GM20000 (cell line): Measurements from ENCODE around the gene MAT2B.

Experiments used
- DNase-seq: peaks from one replicate; pipeline ENCODE4 v3.0.0; 2012; ENCODE audit warnings: low spot score
- CTCF ChIP-seq: IDR thresholded peaks from 2 replicates; pipeline ENCODE4 v1.5.1; 2012; ENCODE audit warnings: mild to moderate bottlenecking, control low read depth; ENCODE audit errors: extremely low read depth, missing control alignments

Gene MAT2B

GRCh38 chr5:163460562-163461171 is 44.8 kb upstream of the MAT2B start, which contains the start of gene HMMR:
TSS of gene HMMR (plus strand) at chr5:163460632. CDS start at chr5:163460693, 61 bp downstream.
- TF ChIP-seq CTCF, result no peak
- no peak for DNase-seq

- no peak for TF ChIP-seq CTCF
- DNase-seq, result no peak
Observed at GRCh38 chr5:163463063-163463435, 42.4 kb upstream of the MAT2B start.

GRCh38 chr5:163467682-163468081 is 37.7 kb upstream of the MAT2B start:
- TF ChIP-seq CTCF, result no peak
- no peak for DNase-seq

GRCh38 chr5:163473635-163474243 is 31.7 kb upstream of the MAT2B start:
- no peak for TF ChIP-seq CTCF
- no peak for DNase-seq

- DNase-seq, result no peak
- TF ChIP-seq CTCF, result no peak
Observed at GRCh38 chr5:163475411-163475810, 30.0 kb upstream of the MAT2B start.

- no peak for DNase-seq
- no peak for TF ChIP-seq CTCF
Observed at GRCh38 chr5:163478126-163478981, 27.1 kb upstream of the MAT2B start.

- TF ChIP-seq CTCF, result no peak
- no peak for DNase-seq
Observed at GRCh38 chr5:163478982-163479271, 26.5 kb upstream of the MAT2B start.
